CD14-positive monocyte (primary cell): ENCODE data around the gene CLRN2. TPM values are rescaled to one million over a fixed set of nuclear protein-coding genes. Genes with fewer than 3 reads are reported as not detected.

Experiments used
- DNase-seq, 3 donors: peaks; one replicate each; pipeline ENCODE4 v3.0.0-alpha.2; 2011 to 2022
- H2AFZ ChIP-seq: 2 replicates; pipeline ENCODE4 v1.6.0; 2012; ENCODE audit warnings: mild to moderate bottlenecking, low read depth, low read length, inconsistent platforms; ENCODE audit not compliant: insufficient read depth, poor library complexity, severe bottlenecking
- H3K27ac ChIP-seq, 2 donors: 1 replicate in 1 of 2; 2 replicates in 1 of 2; pipeline ENCODE4 v1.5.1; 2012 to 2013; ENCODE audit warnings: low read length in 2 of 2, control low read depth in 1 of 2, inconsistent platforms in 1 of 2, low read depth in 1 of 2, mild to moderate bottlenecking in 1 of 2
- H3K27me3 ChIP-seq, 2 donors: one replicate each; pipeline versions ENCODE4 v1.6.0 to v1.6.1; 2011 to 2013; ENCODE audit warnings: low read length in 2 of 2; ENCODE audit not compliant: control insufficient read depth in 2 of 2, insufficient read depth in 2 of 2
- H3K36me3 ChIP-seq, 2 donors: replicated peaks in 1 of 2; 1 replicate in 1 of 2; 2 replicates in 1 of 2; pipeline versions ENCODE4 v1.5.1 to v1.6.1; 2012 to 2013; ENCODE audit warnings: low read length in 2 of 2, control low read depth in 1 of 2, inconsistent platforms in 1 of 2, mild to moderate bottlenecking in 1 of 2; ENCODE audit not compliant: insufficient read depth in 2 of 2, control insufficient read depth in 1 of 2
- H3K4me1 ChIP-seq, 2 donors: 1 replicate in 1 of 2; 2 replicates in 1 of 2; pipeline versions ENCODE4 v1.5.1 to v1.6.1; 2012 to 2013; ENCODE audit warnings: low read length in 2 of 2, control low read depth in 1 of 2, inconsistent platforms in 1 of 2, mild to moderate bottlenecking in 1 of 2, moderate library complexity in 1 of 2; ENCODE audit not compliant: insufficient read depth in 2 of 2, control insufficient read depth in 1 of 2
- H3K4me2 ChIP-seq: replicated peaks from 2 replicates; pipeline ENCODE3; 2012; ENCODE audit warnings: low read length, moderate library complexity, mild to moderate bottlenecking; ENCODE audit not compliant: poor library complexity, severe bottlenecking; ENCODE audit errors: extremely low read depth
- H3K4me3 ChIP-seq, 3 experiments: fragments of 200-600 bp in 1 of 3; sonication (generic) in 1 of 3; replicated peaks in 1 of 3; 1 replicate in 2 of 3; 2 replicates in 1 of 3; pipeline ENCODE4 v1.5.1; 2011 to 2013; ENCODE audit warnings: low read length in 3 of 3, mild to moderate bottlenecking in 3 of 3, control low read depth in 2 of 3, low read depth in 2 of 3, inconsistent platforms in 1 of 3, moderate library complexity in 1 of 3
- H3K79me2 ChIP-seq: 2 replicates; pipeline ENCODE4 v1.6.0; 2012; ENCODE audit warnings: mild to moderate bottlenecking, control low read depth, inconsistent platforms, low read length, moderate library complexity; ENCODE audit not compliant: insufficient read depth
- H3K9ac ChIP-seq: 2 replicates; pipeline ENCODE4 v1.6.0; 2017; ENCODE audit warnings: low read length, mild to moderate bottlenecking; ENCODE audit not compliant: insufficient read depth, poor library complexity, severe bottlenecking
- H3K9me3 ChIP-seq, 2 donors: replicated peaks in 1 of 2; 1 replicate in 1 of 2; 2 replicates in 1 of 2; pipeline versions ENCODE4 v1.5.1 to v1.6.1; 2012 to 2013; ENCODE audit warnings: low read length in 2 of 2, control low read depth in 1 of 2; ENCODE audit not compliant: control insufficient read depth in 1 of 2, insufficient read depth in 1 of 2
- H4K20me1 ChIP-seq: 2 replicates; pipeline ENCODE4 v1.6.0; 2012; ENCODE audit warnings: mild to moderate bottlenecking, low read length, control low read depth, moderate library complexity; ENCODE audit not compliant: insufficient read depth
- H3K27ac Mint-ChIP-seq, 7 donors: one replicate each; pipeline ENCODE4 v1.8.0; 2020; ENCODE audit warnings: mild to moderate bottlenecking in 7 of 7, mixed read lengths in 7 of 7, moderate library complexity in 6 of 7, inconsistent platforms in 2 of 7
- H3K27me3 Mint-ChIP-seq, 3 donors: one replicate each; pipeline ENCODE4 v1.8.0; 2021 to 2022; ENCODE audit warnings: low read depth in 3 of 3, mild to moderate bottlenecking in 3 of 3, mixed read lengths in 3 of 3, moderate library complexity in 3 of 3, inconsistent platforms in 1 of 3
- H3K36me3 Mint-ChIP-seq, 2 donors: one replicate each; pipeline ENCODE4 v1.8.0; 2020; ENCODE audit warnings: mixed read lengths in 2 of 2, inconsistent platforms in 1 of 2, mild to moderate bottlenecking in 1 of 2
- H3K4me1 Mint-ChIP-seq: one replicate; pipeline ENCODE4 v1.8.0; 2020; ENCODE audit warnings: mild to moderate bottlenecking, mixed read lengths
- H3K4me3 Mint-ChIP-seq, 2 donors: one replicate each; pipeline ENCODE4 v1.8.0; 2020; ENCODE audit warnings: mild to moderate bottlenecking in 2 of 2, mixed read lengths in 2 of 2, moderate library complexity in 1 of 2
- H3K9me3 Mint-ChIP-seq, 7 donors: one replicate each; pipeline ENCODE4 v1.8.0; 2020 to 2022; ENCODE audit warnings: mixed read lengths in 7 of 7, mild to moderate bottlenecking in 6 of 7, moderate library complexity in 6 of 7, inconsistent platforms in 2 of 7
- CTCF ChIP-seq: fragments of 200-600 bp; IDR thresholded peaks from one replicate; pipeline ENCODE4 v1.8.0; 2022; ENCODE audit warnings: antibody characterized with exemption, mild to moderate bottlenecking
- WGBS: methylation state at CpG from one replicate; pipeline ENCODE4 v1.1.5; 2013; ENCODE audit warnings: missing lambda C conversion rate; ENCODE audit not compliant: insufficient coverage; 5-methylcytosine and 5-hydroxymethylcytosine counted together
- intact Hi-C, 2 donors: fragments of 100-400 bp; cut with micrococcal nuclease; formaldehyde crosslinking; loops; one replicate each; pipeline versions ENCODE4 v1.15.0 to v1.15.1; 2023
- polyA plus RNA-seq, 3 donors: library from polyadenylated mRNA; depleted of rRNA in 1 of 3; unstranded in 2 of 3; stranded (reverse) in 1 of 3; fragments of 300-500 nt in 2 of 3; fragments of >200 nt in 1 of 3; fragmentation: Illumina TruSeq in 2 of 3; gene quantifications; 1 replicate in 2 of 3; 2 replicates in 1 of 3; pipeline ENCODE4 v1.2.3, GENCODE V29; 2012 to 2021

CLRN2 gene
- polyA plus RNA-seq, 3 donors = not detected

- Mint-ChIP-seq H3K4me1 (no peaks in the 10 kb centered on the region), H3K36me3 (no peaks in the 10 kb centered on the region), H3K27ac (peak overlapping the region in 1 of 7 donors; percentile 50), H3K9me3 (peaks cover 0 to 5% (median 0%) of the 10 kb centered on the region in 7 donors), H3K4me3 (no peak overlapping the region), H3K27me3 (no peaks in the 10 kb centered on the region)
- intact Hi-C loops = loop anchor here in 1 of 2 donors (10.0 kb wide), 1 partner anchor 1175 kb away; no protein-coding TSS in a partner anchor
- H3K4me3 ChIP-seq = no peak overlapping the region
- H3K36me3 ChIP-seq = no peaks in the 10 kb centered on the region
- H2AFZ ChIP-seq = no peak overlapping the region
- no peaks in the 10 kb centered on the region for H3K4me1 ChIP-seq
- H3K9me3 ChIP-seq = no peaks in the 10 kb centered on the region
- no peaks in the 10 kb centered on the region for H3K27me3 ChIP-seq
- no peak for DNase-seq
- H3K27ac ChIP-seq = no peak overlapping the region
- H3K79me2 ChIP-seq = no peaks in the 10 kb centered on the region
- no peak overlapping the region for H3K9ac ChIP-seq
- WGBS = 100% methylated on average over 2 of the region's 11 CpGs
- no peak for TF ChIP-seq CTCF
- H4K20me1 ChIP-seq = no peaks in the 10 kb centered on the region
- H3K4me2 ChIP-seq = no peak overlapping the region
Measured at GRCh38 chr4:17469931-17470674, 44.9 kb upstream of the CLRN2 start.

GRCh38 chr4:17475481-17475880 is 39.5 kb upstream of the CLRN2 start:
- no peaks in the 10 kb centered on the region for H3K79me2 ChIP-seq
- peaks cover 0 to 3% (median 1%) of the 10 kb centered on the region in 7 donors for H3K9me3 Mint-ChIP-seq
- H3K4me2 ChIP-seq = no peak overlapping the region
- no peaks in the 10 kb centered on the region for H4K20me1 ChIP-seq
- H3K27me3 Mint-ChIP-seq = no peaks in the 10 kb centered on the region
- H3K27me3 ChIP-seq = no peaks in the 10 kb centered on the region
- H3K27ac ChIP-seq = no peak overlapping the region
- no peak overlapping the region for H3K9ac ChIP-seq
- TF ChIP-seq CTCF = no peak
- H3K27ac Mint-ChIP-seq = no peak overlapping the region
- H3K4me3 Mint-ChIP-seq = no peak overlapping the region
- intact Hi-C loops = loop anchor here in 1 of 2 donors (10.0 kb wide), 1 partner anchor 1181 kb away; no protein-coding TSS in a partner anchor
- H2AFZ ChIP-seq = no peak overlapping the region
- H3K36me3 ChIP-seq = no peaks in the 10 kb centered on the region
- peaks cover 21% of the 10 kb centered on the region for H3K4me1 Mint-ChIP-seq
- no peak overlapping the region for H3K4me3 ChIP-seq
- H3K4me1 ChIP-seq = peaks cover 15 to 20% of the 10 kb centered on the region in 2 donors
- H3K36me3 Mint-ChIP-seq = no peaks in the 10 kb centered on the region
- DNase-seq = no peak
- no peaks in the 10 kb centered on the region for H3K9me3 ChIP-seq
